ENCODE data around the gene MBD1.
"Not testable (repeated sequence)": the region's sequence is repeated elsewhere in the genome, so short reads cannot be mapped to it uniquely, and the experiment has no call there.

MBD1 gene

DNA sequence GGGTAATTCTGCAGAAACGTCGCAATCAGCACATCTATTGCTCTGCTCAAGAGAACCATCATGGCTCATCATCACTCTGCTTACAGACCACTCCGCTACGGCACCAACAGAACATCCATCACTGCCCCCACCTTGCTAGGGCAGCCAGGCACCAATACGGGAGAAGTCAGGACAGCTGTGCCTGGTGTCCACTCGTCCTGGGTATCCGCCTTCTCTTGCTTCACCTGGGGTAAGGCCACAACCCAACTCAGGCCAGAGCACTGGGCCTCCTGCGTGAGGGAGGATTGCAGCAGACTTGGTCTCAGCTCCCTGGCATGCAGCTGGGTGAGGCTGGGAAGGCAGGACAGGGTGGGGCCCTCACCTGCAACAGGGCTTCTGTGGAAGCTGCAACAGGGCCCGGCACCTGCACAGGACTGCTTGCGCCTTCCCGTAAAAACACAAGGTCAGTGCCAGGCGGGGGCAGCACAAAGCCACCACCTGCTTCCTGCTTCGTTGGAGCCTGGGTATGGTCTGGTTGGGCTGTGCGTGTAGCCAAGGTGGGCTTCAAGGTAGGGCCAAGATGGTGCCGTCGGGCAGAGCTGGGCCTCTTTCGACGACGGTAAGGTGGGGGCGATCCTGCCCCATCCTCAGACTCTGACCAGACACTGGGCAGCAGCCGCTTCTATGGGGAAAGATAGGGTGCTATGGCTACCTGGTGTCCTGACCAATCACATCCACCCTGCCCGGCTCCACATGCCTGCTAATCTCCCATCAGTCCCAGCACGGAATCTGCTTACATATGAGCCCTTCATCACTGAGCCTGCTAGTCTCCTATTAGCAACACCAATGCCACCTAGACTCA is 7.9 kb downstream of the MBD1 start:
- DNase-seq (ENCODE audit: low spot score) = no peak

DNA sequence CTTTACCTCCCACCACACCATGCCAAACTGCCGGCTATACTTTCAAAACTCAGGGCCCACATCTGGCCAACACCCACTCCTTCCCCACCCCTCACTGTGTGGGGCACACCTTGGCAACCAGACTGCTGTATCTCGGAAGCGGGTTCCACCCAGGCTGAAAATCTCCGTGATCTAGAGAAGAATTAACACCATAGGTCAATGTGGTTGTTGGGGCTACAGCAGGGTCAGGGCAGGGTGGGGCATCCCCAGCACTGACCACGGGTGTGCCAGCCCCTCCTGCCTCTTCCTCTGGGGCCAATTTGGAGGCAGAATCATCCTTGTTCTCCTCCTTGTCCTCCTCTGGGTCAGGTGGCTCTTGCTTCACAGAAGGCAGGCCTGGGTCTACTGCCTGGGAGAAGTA is 8.8 kb downstream of the MBD1 start:
- no peak for DNase-seq (ENCODE audit: low spot score)

GRCh38 chr18:50268022-50268747 is 13.1 kb downstream of the MBD1 start:
- DNase-seq (ENCODE audit: low spot score) = peak; percentile 44

- peak; percentile 81 for DNase-seq (ENCODE audit: low spot score)
Observed at GRCh38 chr18:50266248-50266704, 15.0 kb downstream of the MBD1 start, which contains the start of gene CFAP53. Gene CFAP53 (minus strand): TSS chr18:50266495. CDS start chr18:50266404, 91 bp downstream.

- DNase-seq (ENCODE audit: low spot score) = no peak
Observed at GRCh38 chr18:50262977-50263376, 18.3 kb downstream of the MBD1 start.

GRCh38 chr18:50250935-50251334 is 30.4 kb downstream of the MBD1 start:
- DNase-seq (ENCODE audit: low spot score) = no peak

DNA sequence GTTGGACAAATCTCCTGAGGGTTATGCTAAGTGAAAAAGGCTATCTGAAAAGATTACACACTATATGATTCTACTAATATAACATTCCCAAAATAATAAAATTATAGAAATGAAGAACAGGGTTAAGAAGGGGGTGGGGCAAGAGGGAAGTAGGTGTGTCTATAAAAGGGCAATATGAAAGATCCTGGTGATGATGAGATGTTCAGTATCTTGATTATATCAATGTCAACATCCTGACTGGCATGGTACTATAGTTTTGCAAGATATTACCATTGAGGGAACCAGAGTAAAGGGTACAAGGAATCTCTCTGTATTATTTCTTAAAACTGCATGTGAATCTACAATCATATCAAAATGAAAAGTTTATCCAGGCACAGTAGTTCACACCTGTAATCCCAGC is 31.7 kb downstream of the MBD1 start:
- DNase-seq (ENCODE audit: low spot score) = no peak

GRCh38 chr18:50247561-50247960 is 33.8 kb downstream of the MBD1 start:
- DNase-seq (ENCODE audit: low spot score) = no peak

DNA sequence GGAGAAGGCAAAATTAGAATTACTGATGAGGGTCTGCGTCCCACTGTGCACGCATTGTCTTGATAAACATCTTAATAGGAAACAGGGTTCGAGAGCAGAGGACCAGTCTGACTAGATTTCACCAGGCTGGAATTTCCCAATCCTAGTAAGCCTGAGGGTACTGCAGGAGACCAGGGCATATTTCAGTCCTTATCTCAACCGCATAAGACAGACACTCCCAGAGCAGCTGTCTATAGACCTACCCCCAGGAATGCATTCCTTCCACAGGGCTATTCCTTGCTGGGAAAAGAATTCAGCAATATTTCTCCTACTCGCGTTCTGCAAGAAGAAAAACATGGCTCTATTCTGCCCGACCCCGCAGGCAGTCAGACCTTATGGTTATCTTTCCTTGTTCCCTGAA is 39.6 kb downstream of the MBD1 start:
- not testable (repeated sequence) for DNase-seq (ENCODE audit: low spot score)

DNA sequence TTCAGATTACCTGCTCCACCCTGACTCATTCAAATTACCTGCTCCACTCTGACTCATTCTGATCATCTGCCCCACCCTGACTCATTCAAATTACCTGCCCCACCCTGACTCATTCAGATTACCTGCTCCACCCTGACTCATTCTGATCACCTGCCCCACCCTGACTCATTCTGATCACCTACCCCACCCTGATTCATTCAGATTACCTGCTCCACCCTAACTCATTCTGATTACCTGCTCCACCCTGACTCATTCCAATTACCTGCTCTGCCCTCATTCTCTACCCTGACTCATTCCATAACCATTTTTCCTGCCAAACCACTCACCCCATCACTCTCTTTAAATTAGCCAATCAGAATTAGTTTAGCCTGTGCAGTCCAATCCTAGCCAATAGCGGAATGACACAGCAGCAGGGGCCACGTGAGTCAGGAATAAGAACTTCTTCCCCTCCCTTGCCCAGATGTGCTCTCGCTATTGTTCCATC is 41.2 kb downstream of the MBD1 start:
- DNase-seq (ENCODE audit: low spot score) = no peak

GRCh38 chr18:50232419-50232818 is 48.9 kb downstream of the MBD1 start:
- no peak for DNase-seq (ENCODE audit: low spot score)

GRCh38 chr18:50231621-50232020 is 49.7 kb downstream of the MBD1 start:
- DNase-seq (ENCODE audit: low spot score) = no peak

DNA sequence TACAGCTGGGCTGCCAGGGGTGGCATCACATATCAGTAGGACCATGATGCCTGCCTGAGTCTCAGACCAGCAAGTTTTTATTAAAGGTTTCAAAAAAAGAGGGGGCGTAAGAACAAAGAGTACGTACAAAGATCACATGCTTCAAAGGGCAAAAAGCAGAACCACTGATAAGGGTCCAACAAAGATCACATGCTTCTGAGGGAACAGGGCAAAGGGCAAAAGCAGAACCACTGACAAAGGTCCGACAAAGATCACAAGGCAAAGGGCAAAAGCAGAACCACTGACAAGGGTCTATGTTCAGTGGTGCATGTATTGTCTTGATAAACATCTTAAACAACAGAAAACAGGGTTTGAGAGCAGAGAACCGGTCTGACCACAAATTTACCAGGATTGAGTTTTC is 61.1 kb downstream of the MBD1 start:
- not testable (repeated sequence) for DNase-seq (ENCODE audit: low spot score)

Data from putamen (tissue), 1 donor.